ENCODE measurements around the gene KIF26B. TPM values are rescaled to one million over a fixed set of nuclear protein-coding genes. Genes with fewer than 3 reads are reported as not detected.

KIF26B gene
- total and polyA plus RNA-seq, 2 of the 4 experiments (the other 2 are of a cell fraction): 0.53 to 0.54 TPM

- Histone ChIP-seq H2AK9ac (replicated peaks; ENCODE audit: low read depth, low read length, poor library complexity) (no peak overlapping the region), H3K4ac (ENCODE audit: low read depth, low read length) (no peak overlapping the region), H3K4me1 (ENCODE audit: control insufficient read depth, insufficient read depth, low read length) (peaks cover 5% of the 10 kb centered on the region), H3K27ac (ENCODE audit: insufficient read depth, low read length) (no peak overlapping the region), H3K18ac (ENCODE audit: low read depth, low read length) (no peak overlapping the region), H2AK5ac (ENCODE audit: low read depth, low read length) (no peak overlapping the region), H3K56ac (ENCODE audit: extremely low read depth, insufficient read depth, low read length) (no peak overlapping the region), H2BK20ac (ENCODE audit: low read depth, low read length) (no peak overlapping the region), H4K8ac (ENCODE audit: low read depth in 2 of 2, low read length in 2 of 2) (no peak overlapping the region), H3K4me2 (ENCODE audit: low read depth, low read length) (no peak overlapping the region), H2BK120ac (ENCODE audit: low read depth, low read length) (no peak overlapping the region), H3K4me3 (ENCODE audit: insufficient read depth, low read depth, low read length) (no peak overlapping the region), H3K27me3 (ENCODE audit: control insufficient read depth, insufficient read depth, low read length) (peaks cover 2% of the 10 kb centered on the region; the same call in 1 of the 2 replicates), H3K23ac (ENCODE audit: low read depth, low read length) (no peak overlapping the region), H4K91ac (ENCODE audit: insufficient read depth, low read depth, low read length) (no peak overlapping the region), H2BK15ac (ENCODE audit: low read depth, low read length) (no peak overlapping the region), H2AFZ (replicated peaks; ENCODE audit: low read length, poor library complexity) (no peak overlapping the region), H4K5ac (ENCODE audit: low read depth, low read length) (no peak overlapping the region), H4K20me1 (ENCODE audit: insufficient read depth, low read length) (no peaks in the 10 kb centered on the region), H3K9me3 (ENCODE audit: control insufficient read depth, insufficient read depth, low read length) (no peaks in the 10 kb centered on the region), H2BK5ac (ENCODE audit: low read depth, low read length, poor library complexity, severe bottlenecking) (no peak overlapping the region), H3K36me3 (ENCODE audit: control insufficient read depth, insufficient read depth, low read length) (no peaks in the 10 kb centered on the region), H3K79me1 (ENCODE audit: low read depth in 1 of 2, low read length in 2 of 2) (no peaks in the 10 kb centered on the region), H3K14ac (replicated peaks; ENCODE audit: low read depth, low read length) (no peak overlapping the region), H3K9ac (ENCODE audit: low read depth, low read length) (no peak overlapping the region), H3K9me1 (ENCODE audit: insufficient read depth, low read length) (no peaks in the 10 kb centered on the region)
- ATAC-seq (ENCODE audit: low read depth) (no peak), DNase-seq (no peak)
- intact Hi-C loops (cut with micrococcal nuclease) (no loop called here), in situ Hi-C loops (cut with MboI; ENCODE audit: low sequenced_read_pairs) (no loop called here), dilution Hi-C loops (cut with HindIII; ENCODE audit: low sequenced_read_pairs, unreplicated experiment) (no loop called here)
- no TSS peak for BruUV-seq (replicated peaks)
- TF ChIP-seq USF2 (IDR thresholded peaks at IDR 0.05; ENCODE audit: low read depth, low read length): no peak
- no peak for TF ChIP-seq CHD1 (IDR thresholded peaks at IDR 0.05; ENCODE audit: low read depth, low read length)
- no peak for TF ChIP-seq FOS (IDR thresholded peaks at IDR 0.05; ENCODE audit: low read depth, low read length)
- ChIA-PET POLR2A (ENCODE audit: unreplicated experiment) (no interaction called here), CTCF (no interaction called here)
- WGBS, 2 experiments (ENCODE audit: extremely low coverage in 2 of 2, insufficient read length in 1 of 2): 93% methylated on average over 3 of the region's 7 CpGs; no CpG with 5 or more reads in 1 of the 2 experiments
These were observed 417.9 kb downstream of the KIF26B start for GRCh38 chr1:245572709-245573108.

Measured in IMR-90 (cell line).